ENCODE results near the gene GDA. TPM values are rescaled to one million over a fixed set of nuclear protein-coding genes. Genes with fewer than 3 reads are reported as not detected.

GDA gene
- total RNA-seq, 1 experiment from 2014 or later, result 49.4 TPM

DNA sequence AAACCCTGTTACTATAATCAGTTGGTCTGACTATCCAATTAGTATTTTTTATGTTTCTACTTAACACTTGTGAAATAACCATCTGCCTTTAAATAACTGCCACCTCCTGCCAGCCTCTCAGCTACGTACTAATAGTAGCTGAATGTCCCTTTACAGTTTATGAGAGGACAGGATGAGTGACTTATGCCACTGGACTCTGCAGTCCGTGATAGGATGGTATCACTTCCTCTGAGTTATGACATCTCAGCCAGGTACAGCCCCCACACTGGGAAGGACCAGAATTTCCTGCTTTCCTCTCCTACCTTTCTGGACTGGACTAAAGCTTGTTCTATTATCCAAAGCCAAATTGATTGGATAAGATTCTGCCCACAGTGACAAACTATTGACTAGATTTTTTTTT lies 112.8 kb downstream of the GDA start:
- RAD21 ChIA-PET (ENCODE audit: low non-redundant PET in 1 of 2, low total read pairs in 2 of 2, uncharacterized antibody in 2 of 2, unreplicated experiment in 2 of 2), result no interaction called here
- no peak overlapping the region for H2AFZ ChIP-seq (ENCODE audit: low read depth, low read length, poor library complexity, severe bottlenecking)
- H3K79me2 ChIP-seq (ENCODE audit: insufficient read depth, low read length), result no peaks in the 10 kb centered on the region
- CTCF ChIA-PET, result interaction anchor here (0.8 to 1.8 kb wide), 2 partner anchors 10 to 223 kb away, joined by 3 to 4 read pairs; no protein-coding TSS in a partner anchor
- POLR2A ChIA-PET, result interaction anchor here (0.6 kb wide), 1 partner anchor 114 kb away, joined by 5 read pairs; no protein-coding TSS in a partner anchor
- no peak overlapping the region for H3K4me2 ChIP-seq (ENCODE audit: low read length)
- H3K4me1 ChIP-seq (ENCODE audit: control insufficient read depth in 1 of 2, insufficient read depth in 2 of 2, low read length in 2 of 2), result peaks cover 0 to 14% of the 10 kb centered on the region in 2 experiments; a peak in 2 of 4 replicates
- H3K36me3 ChIP-seq (ENCODE audit: control insufficient read depth in 1 of 2, insufficient read depth in 2 of 2, low read length in 2 of 2), result no peaks in the 10 kb centered on the region
- H4K20me1 ChIP-seq (ENCODE audit: insufficient read depth), result no peaks in the 10 kb centered on the region
- ATAC-seq, result no peak
- H3K4me3 ChIP-seq (replicated peaks in 1 of 2; ENCODE audit: low read depth in 1 of 2, low read length in 2 of 2), result no peak overlapping the region
- intact Hi-C loops (cut with micrococcal nuclease), result no loop called here
- H3K27me3 ChIP-seq (ENCODE audit: insufficient read depth, low read length), result no peaks in the 10 kb centered on the region
- no peak for DNase-seq (ENCODE audit: low read depth, low spot score)
- no peaks in the 10 kb centered on the region for H3K9me3 ChIP-seq (ENCODE audit: control insufficient read depth in 1 of 2, insufficient read depth in 1 of 2, low read depth in 1 of 2, low read length in 2 of 2)
- TF ChIP-seq CEBPB (IDR thresholded peaks at IDR 0.05; ENCODE audit: low read depth), result no peak
- no peak for TF ChIP-seq EZH2phosphoT487 (IDR thresholded peaks at IDR 0.05; ENCODE audit: borderline replicate concordance)
- no peak for TF ChIP-seq RAD21 (IDR thresholded peaks at IDR 0.05; ENCODE audit: low read depth)
- TF ChIP-seq EZH2 (IDR thresholded peaks at IDR 0.05), result no peak
- TF ChIP-seq SP1 (IDR thresholded peaks at IDR 0.05; ENCODE audit: low read depth), result no peak
- TF ChIP-seq EGR1 (IDR thresholded peaks at IDR 0.05; ENCODE audit: low read depth), result no peak
- TF ChIP-seq FOSL1 (IDR thresholded peaks at IDR 0.05; ENCODE audit: low read depth), result no peak
- TF ChIP-seq ZNF274 (IDR thresholded peaks at IDR 0.05; ENCODE audit: low read depth, low read length), result no peak
- no peak for TF ChIP-seq CBX3 (IDR thresholded peaks at IDR 0.05; ENCODE audit: low read depth)
- TF ChIP-seq CTCF (IDR thresholded peaks at IDR 0.05 in 2 of 3, conservative IDR thresholded peaks at IDR 0.05 in 1 of 3; ENCODE audit: borderline replicate concordance in 1 of 3, insufficient read depth in 1 of 3, low read depth in 2 of 3, low read length in 2 of 3), result no peak
- TF ChIP-seq, protein P1, sequence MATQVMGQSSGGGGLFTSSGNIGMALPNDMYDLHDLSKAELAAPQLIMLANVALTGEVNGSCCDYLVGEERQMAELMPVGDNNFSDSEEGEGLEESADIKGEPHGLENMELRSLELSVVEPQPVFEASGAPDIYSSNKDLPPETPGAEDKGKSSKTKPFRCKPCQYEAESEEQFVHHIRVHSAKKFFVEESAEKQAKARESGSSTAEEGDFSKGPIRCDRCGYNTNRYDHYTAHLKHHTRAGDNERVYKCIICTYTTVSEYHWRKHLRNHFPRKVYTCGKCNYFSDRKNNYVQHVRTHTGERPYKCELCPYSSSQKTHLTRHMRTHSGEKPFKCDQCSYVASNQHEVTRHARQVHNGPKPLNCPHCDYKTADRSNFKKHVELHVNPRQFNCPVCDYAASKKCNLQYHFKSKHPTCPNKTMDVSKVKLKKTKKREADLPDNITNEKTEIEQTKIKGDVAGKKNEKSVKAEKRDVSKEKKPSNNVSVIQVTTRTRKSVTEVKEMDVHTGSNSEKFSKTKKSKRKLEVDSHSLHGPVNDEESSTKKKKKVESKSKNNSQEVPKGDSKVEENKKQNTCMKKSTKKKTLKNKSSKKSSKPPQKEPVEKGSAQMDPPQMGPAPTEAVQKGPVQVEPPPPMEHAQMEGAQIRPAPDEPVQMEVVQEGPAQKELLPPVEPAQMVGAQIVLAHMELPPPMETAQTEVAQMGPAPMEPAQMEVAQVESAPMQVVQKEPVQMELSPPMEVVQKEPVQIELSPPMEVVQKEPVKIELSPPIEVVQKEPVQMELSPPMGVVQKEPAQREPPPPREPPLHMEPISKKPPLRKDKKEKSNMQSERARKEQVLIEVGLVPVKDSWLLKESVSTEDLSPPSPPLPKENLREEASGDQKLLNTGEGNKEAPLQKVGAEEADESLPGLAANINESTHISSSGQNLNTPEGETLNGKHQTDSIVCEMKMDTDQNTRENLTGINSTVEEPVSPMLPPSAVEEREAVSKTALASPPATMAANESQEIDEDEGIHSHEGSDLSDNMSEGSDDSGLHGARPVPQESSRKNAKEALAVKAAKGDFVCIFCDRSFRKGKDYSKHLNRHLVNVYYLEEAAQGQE (IDR thresholded peaks at IDR 0.05; ENCODE audit: low read depth), result no peak
- no peak for TF ChIP-seq TCF7L2 (IDR thresholded peaks at IDR 0.05; ENCODE audit: borderline replicate concordance, extremely low read depth, insufficient read depth, insufficient read length)
- no peak for TF ChIP-seq MAX (IDR thresholded peaks at IDR 0.05)
- TF ChIP-seq SRF (IDR thresholded peaks at IDR 0.05; ENCODE audit: low read depth), result no peak
- no peak for TF ChIP-seq ZFX (IDR thresholded peaks at IDR 0.05)
- TF ChIP-seq YY1 (IDR thresholded peaks at IDR 0.05; ENCODE audit: extremely low read depth, insufficient replicate concordance, low read depth, low read length), result no peak
- TF ChIP-seq POLR2A (IDR thresholded peaks at IDR 0.05; ENCODE audit: borderline replicate concordance, extremely low read depth, insufficient read depth, insufficient read length), result no peak
- no peak overlapping the region for H3K9ac ChIP-seq (ENCODE audit: low read length)
- no peak overlapping the region for H3K27ac ChIP-seq (ENCODE audit: low read depth, low read length)
- no peaks in the 10 kb centered on the region for H3K9me2 ChIP-seq (ENCODE audit: insufficient read depth)
- BruUV-seq (replicated peaks), result no TSS peak
